RWPE2 (cell line): Measurements from ENCODE around the gene SAA1.

Experiments
- ATAC-seq: fragments of 200-7000 bp; cut with Tn5 transposase; 3 replicates; pipeline ENCODE4 v1.9.1; 2021; ENCODE audit warnings: low read depth
- DNase-seq: peaks from one replicate; pipeline ENCODE4 v3.0.0-alpha.2; 2020; ENCODE audit warnings: low spot score
- H3K27ac ChIP-seq: fragments of 450-650 bp; 2 replicates; pipeline ENCODE4 v1.5.1; 2017; ENCODE audit warnings: mild to moderate bottlenecking; ENCODE audit not compliant: poor library complexity, severe bottlenecking
- H3K27me3 ChIP-seq: fragments of 250-450 bp; sonication (Bioruptor Pico); 2 replicates; pipeline ENCODE4 v1.5.1; 2021; ENCODE audit warnings: mild to moderate bottlenecking, moderate library complexity; ENCODE audit not compliant: insufficient read depth, poor library complexity, severe bottlenecking
- H3K36me3 ChIP-seq: fragments of 250-450 bp; sonication (Bioruptor Pico); 2 replicates; pipeline ENCODE4 v1.5.1; 2020; ENCODE audit warnings: low read depth, mild to moderate bottlenecking, moderate library complexity
- H3K4me1 ChIP-seq: fragments of 250-450 bp; sonication (Bioruptor Pico); 2 replicates; pipeline ENCODE4 v1.5.1; 2021; ENCODE audit warnings: mild to moderate bottlenecking, moderate library complexity; ENCODE audit not compliant: insufficient read depth, poor library complexity, severe bottlenecking
- H3K4me3 ChIP-seq: fragments of 250-450 bp; sonication (Bioruptor Pico); 2 replicates; pipeline ENCODE4 v1.5.1; 2021; ENCODE audit warnings: mild to moderate bottlenecking, moderate library complexity; ENCODE audit not compliant: severe bottlenecking
- H3K9me3 ChIP-seq: fragments of 250-450 bp; sonication (Bioruptor Pico); 2 replicates; pipeline ENCODE4 v1.5.1; 2021; ENCODE audit warnings: mild to moderate bottlenecking, moderate library complexity; ENCODE audit not compliant: severe bottlenecking
- CTCF ChIP-seq: fragments of 450-650 bp; IDR thresholded peaks from one replicate; pipeline ENCODE4 v1.5.1; 2017; ENCODE audit warnings: mild to moderate bottlenecking, moderate library complexity; ENCODE audit not compliant: poor library complexity, severe bottlenecking

SAA1 gene

GRCh38 chr11:18265949-18266348 is at the start of gene SAA1:
TSS of gene SAA1 (plus strand) at chr11:18266264. CDS start at chr11:18266888, 624 bp downstream.
- H3K4me3 ChIP-seq: no peak within 1 kb of the TSS
- no peak within 1 kb of the TSS for H3K27ac ChIP-seq
- no peaks in the 10 kb centered on the region for H3K27me3 ChIP-seq
- H3K36me3 ChIP-seq: no peaks in the 10 kb centered on the region
- no peaks in the 10 kb centered on the region for H3K9me3 ChIP-seq
- DNase-seq (no peak), ATAC-seq (peak; percentile 56)
- peaks cover 6% of the 10 kb centered on the region for H3K4me1 ChIP-seq
- TF ChIP-seq CTCF: no peak

- peaks cover 4% of the 10 kb centered on the region for H3K27me3 ChIP-seq
- H3K4me3 ChIP-seq: no peak overlapping the region
- ATAC-seq (peak; percentile 17; the same call in 1 of the 3 replicates), DNase-seq (no peak)
- H3K4me1 ChIP-seq: no peaks in the 10 kb centered on the region
- H3K9me3 ChIP-seq: no peaks in the 10 kb centered on the region
- no peak overlapping the region for H3K27ac ChIP-seq
- H3K36me3 ChIP-seq: no peaks in the 10 kb centered on the region
- no peak for TF ChIP-seq CTCF
Observed at GRCh38 chr11:18221274-18221876, 44.7 kb upstream of the SAA1 start.

- Histone ChIP-seq H3K27me3 (no peaks in the 10 kb centered on the region), H3K4me1 (no peaks in the 10 kb centered on the region), H3K4me3 (no peak overlapping the region), H3K36me3 (no peaks in the 10 kb centered on the region), H3K9me3 (no peaks in the 10 kb centered on the region), H3K27ac (no peak overlapping the region)
- DNase-seq: no peak
- no peak for TF ChIP-seq CTCF
- no peak for ATAC-seq
Observed at GRCh38 chr11:18222814-18223421, 43.1 kb upstream of the SAA1 start.

- Histone ChIP-seq H3K36me3 (no peaks in the 10 kb centered on the region), H3K27me3 (no peaks in the 10 kb centered on the region), H3K9me3 (no peaks in the 10 kb centered on the region), H3K4me1 (no peaks in the 10 kb centered on the region), H3K27ac (no peak overlapping the region), H3K4me3 (no peak overlapping the region)
- no peak for TF ChIP-seq CTCF
- DNase-seq (no peak), ATAC-seq (no peak)
Observed at GRCh38 chr11:18223591-18224387, 42.3 kb upstream of the SAA1 start.

- DNase-seq: no peak
- ATAC-seq: no peak
- Histone ChIP-seq H3K36me3 (no peaks in the 10 kb centered on the region), H3K4me3 (no peak overlapping the region), H3K9me3 (no peaks in the 10 kb centered on the region), H3K27me3 (no peaks in the 10 kb centered on the region), H3K27ac (no peak overlapping the region), H3K4me1 (no peaks in the 10 kb centered on the region)
- no peak for TF ChIP-seq CTCF
Observed at GRCh38 chr11:18225913-18226312, 40.2 kb upstream of the SAA1 start.
